NCI-H446 treated with DMSO at 0.1 percent for 48 hours (cell line): ENCODE data around the gene PRRT1B.
"Not testable (repeated sequence)": the region's sequence is repeated elsewhere in the genome, so short reads cannot be mapped to it uniquely, and the experiment has no call there.

Source experiments
- DNase-seq: peaks from one replicate; lab custom pipeline; 2025; lab: John Stamatoyannopoulos, UW

The PRRT1B gene

GRCh38 chr9:131550465-131550864 is 5.1 kb downstream of the PRRT1B start:
- not testable (repeated sequence) for DNase-seq

- DNase-seq = no peak
These were observed 6.7 kb downstream of the PRRT1B start for GRCh38 chr9:131552030-131552429.

GRCh38 chr9:131554087-131554842 is 8.9 kb downstream of the PRRT1B start:
- no peak for DNase-seq

- no peak for DNase-seq
These were observed 9.6 kb downstream of the PRRT1B start for GRCh38 chr9:131554843-131555351.

GRCh38 chr9:131555841-131556673 is 10.7 kb downstream of the PRRT1B start:
- DNase-seq = no peak

GRCh38 chr9:131557855-131558548 is 12.7 kb downstream of the PRRT1B start:
- no peak for DNase-seq

GRCh38 chr9:131559421-131560000 is 14.2 kb downstream of the PRRT1B start:
- no peak for DNase-seq

GRCh38 chr9:131562032-131562959 is 17.0 kb downstream of the PRRT1B start:
- no peak for DNase-seq

GRCh38 chr9:131565369-131565768 is 20.0 kb downstream of the PRRT1B start:
- no peak for DNase-seq

- no peak for DNase-seq
These were observed 20.8 kb downstream of the PRRT1B start for GRCh38 chr9:131566158-131566557.

GRCh38 chr9:131567910-131568309 is 22.6 kb downstream of the PRRT1B start:
- no peak for DNase-seq

- DNase-seq = no peak
These were observed 29.7 kb downstream of the PRRT1B start for GRCh38 chr9:131574730-131575640.

- no peak for DNase-seq
These were observed 30.9 kb downstream of the PRRT1B start for GRCh38 chr9:131575946-131576853.

GRCh38 chr9:131577005-131578000 is 32.0 kb downstream of the PRRT1B start:
- no peak for DNase-seq

- DNase-seq = no peak
These were observed 32.7 kb downstream of the PRRT1B start for GRCh38 chr9:131578021-131578420.

GRCh38 chr9:131578731-131579504 is 33.6 kb downstream of the PRRT1B start:
- no peak for DNase-seq

GRCh38 chr9:131579789-131580211 is 34.5 kb downstream of the PRRT1B start:
- no peak for DNase-seq
